Kidney (tissue), 14 donors: ENCODE data around the gene MYT1. TPM values are rescaled to one million over a fixed set of nuclear protein-coding genes. Genes with fewer than 3 reads are reported as not detected.

Source experiments
- DNase-seq, 5 donors: peaks; one replicate each; pipeline ENCODE4 v3.0.0-alpha.2; 2013 to 2020
- FAIRE-seq: peaks from 2 replicates; lab custom pipeline; 2012; peaks lifted over from hg19 to GRCh38; lab: Jason Lieb, UNC
- H3K27ac ChIP-seq, 2 donors: one replicate each; pipeline ENCODE4 v1.7.0; 2013; ENCODE audit warnings: low read depth in 2 of 2, low read length in 2 of 2, inconsistent platforms in 1 of 2
- H3K27me3 ChIP-seq: one replicate; pipeline ENCODE4 v1.7.1; 2013; ENCODE audit warnings: low read length, inconsistent platforms; ENCODE audit not compliant: control insufficient read depth, insufficient read depth
- H3K36me3 ChIP-seq, 3 donors: one replicate each; pipeline versions ENCODE4 v1.7.0 to v1.7.1; 2013; ENCODE audit warnings: low read length in 3 of 3, control low read depth in 1 of 3, inconsistent platforms in 1 of 3; ENCODE audit not compliant: insufficient read depth in 3 of 3, control insufficient read depth in 2 of 3
- H3K4me1 ChIP-seq, 3 donors: one replicate each; pipeline versions ENCODE4 v1.7.0 to v1.7.1; 2013; ENCODE audit warnings: low read length in 3 of 3, inconsistent platforms in 1 of 3, low read depth in 1 of 3; ENCODE audit not compliant: control insufficient read depth in 2 of 3, insufficient read depth in 2 of 3
- H3K4me3 ChIP-seq, 3 donors: one replicate each; pipeline versions ENCODE4 v1.7.0 to v1.8.1; 2013; ENCODE audit warnings: low read length in 3 of 3, control low read depth in 1 of 3, inconsistent platforms in 1 of 3
- H3K9ac ChIP-seq, 3 donors: one replicate each; pipeline versions ENCODE4 v1.7.0 to v1.7.1; 2013; ENCODE audit warnings: low read length in 3 of 3, control low read depth in 1 of 3, inconsistent platforms in 1 of 3
- H3K9me3 ChIP-seq, 3 donors: one replicate each; pipeline versions ENCODE4 v1.7.0 to v1.7.1; 2013; ENCODE audit warnings: low read length in 3 of 3, control low read depth in 1 of 3, inconsistent platforms in 1 of 3; ENCODE audit not compliant: control insufficient read depth in 2 of 3, insufficient read depth in 1 of 3
- CTCF ChIP-seq: IDR thresholded peaks from 3 replicates; pipeline ENCODE4 v1.5.1; 2012; ENCODE audit warnings: mild to moderate bottlenecking, moderate library complexity, borderline replicate concordance; ENCODE audit not compliant: insufficient read depth; ENCODE audit errors: extremely low read depth
- intact Hi-C: fragments of 100-400 bp; cut with DNase I; formaldehyde crosslinking; loops from one replicate; pipeline ENCODE4 v1.11.1; 2022
- polyA plus RNA-seq: library from polyadenylated mRNA; stranded (reverse); fragments of 350-450 nt; fragmentation: Illumina TruSeq; extraction: RNeasy Lipid Tissue Mini Kit (QIAGEN cat#74804); gene quantifications from one replicate; pipeline ENCODE4 v1.2.3, GENCODE V29; 2014; ENCODE audit warnings: low read depth, low replicate concordance; ENCODE audit not compliant: insufficient read depth
- total RNA-seq: library from RNA; stranded (reverse); fragmentation: NEBNext Ultra II Directional; extraction: Animal tissue kit (Norgen Biotek cat#: 25700); gene quantifications from one replicate; pipeline ENCODE4 v1.2.1, GENCODE V29; 2021
- donor health status: control.
- donor health status: control.
- donor health status: control.
- donor health status: control.
- donor health status: control.
- donor health status: DM: yes; HTN: yes; CAD: no.
- donor health status: Normal renal cell carcinoma (clear cell type).

MYT1 gene
- total and polyA plus RNA-seq, 2 donors from 2014 or later, result not detected

GRCh38 chr20:64146301-64146935 lies 17.8 kb upstream of the MYT1 start:
- Histone ChIP-seq H3K4me3 (no peak overlapping the region), H3K4me1 (no peaks in the 10 kb centered on the region), H3K9ac (no peak overlapping the region), H3K27ac (no peak overlapping the region), H3K9me3 (no peaks in the 10 kb centered on the region), H3K27me3 (no peaks in the 10 kb centered on the region), H3K36me3 (no peaks in the 10 kb centered on the region)
- FAIRE-seq, result no peak
- TF ChIP-seq CTCF, result no peak
- no peak for DNase-seq
- intact Hi-C loops, result no loop called here

- H3K9me3 ChIP-seq, result no peaks in the 10 kb centered on the region
- intact Hi-C loops, result no loop called here
- H3K27me3 ChIP-seq, result no peaks in the 10 kb centered on the region
- DNase-seq (peak in 1 of 5 donors; percentile 46), FAIRE-seq (no peak)
- no peak overlapping the region for H3K27ac ChIP-seq
- H3K4me3 ChIP-seq, result no peak overlapping the region
- no peak for TF ChIP-seq CTCF
- H3K9ac ChIP-seq, result no peak overlapping the region
- no peaks in the 10 kb centered on the region for H3K4me1 ChIP-seq
- no peaks in the 10 kb centered on the region for H3K36me3 ChIP-seq
Observed at GRCh38 chr20:64146936-64147477, 17.2 kb upstream of the MYT1 start.

GRCh38 chr20:64148581-64148980 lies 15.7 kb upstream of the MYT1 start:
- H3K27ac ChIP-seq, result no peak overlapping the region
- intact Hi-C loops, result no loop called here
- no peaks in the 10 kb centered on the region for H3K36me3 ChIP-seq
- TF ChIP-seq CTCF, result no peak
- H3K4me3 ChIP-seq, result no peak overlapping the region
- no peaks in the 10 kb centered on the region for H3K27me3 ChIP-seq
- H3K9ac ChIP-seq, result no peak overlapping the region
- H3K4me1 ChIP-seq, result no peaks in the 10 kb centered on the region
- FAIRE-seq, result no peak
- H3K9me3 ChIP-seq, result no peaks in the 10 kb centered on the region
- no peak for DNase-seq
